ENCODE results near the gene RAET1G.

The RAET1G gene

DNA sequence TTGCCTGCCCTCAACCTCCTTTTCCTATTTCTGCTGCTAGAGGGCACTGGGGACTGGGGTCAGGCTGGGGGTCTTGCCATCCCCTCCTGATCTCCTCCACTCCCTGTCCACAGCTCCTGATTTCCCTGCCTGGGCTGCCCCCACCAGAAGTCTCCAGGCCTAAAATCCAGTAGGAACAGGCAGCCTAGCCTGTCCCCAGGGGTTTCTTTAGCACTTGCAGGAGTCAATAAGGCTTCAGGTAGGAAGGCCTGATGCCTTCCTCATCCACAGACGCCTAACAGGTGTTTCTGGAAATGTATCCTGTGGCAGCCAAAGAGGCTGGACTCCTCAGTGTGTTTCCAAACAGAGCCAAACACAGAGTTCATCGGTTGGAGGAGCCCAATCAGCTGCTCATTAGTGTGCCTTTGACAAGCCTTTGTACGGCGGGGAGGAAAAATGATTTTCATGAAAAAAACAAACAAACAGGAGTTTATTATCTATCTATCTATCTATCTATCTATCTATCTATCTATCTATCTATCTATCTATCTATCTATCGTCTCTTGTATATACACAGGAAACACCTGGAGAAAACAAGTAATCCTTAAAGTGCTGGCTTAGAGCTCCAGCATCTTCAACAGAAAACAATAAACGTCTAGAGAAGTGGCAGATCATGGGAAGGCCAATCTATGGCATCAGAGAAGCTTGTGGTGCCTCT is 21.3 kb downstream of the RAET1G start:
- H3K4me3 ChIP-seq (replicated peaks in 1 of 2; ENCODE audit: low read depth in 2 of 2, low read length in 2 of 2), result no peak overlapping the region
- DNase-seq (ENCODE audit: low read depth in 2 of 2), result no peak
- no peak for TF ChIP-seq CTCF (IDR thresholded peaks at IDR 0.05; ENCODE audit: low read depth, low read length)

DNA sequence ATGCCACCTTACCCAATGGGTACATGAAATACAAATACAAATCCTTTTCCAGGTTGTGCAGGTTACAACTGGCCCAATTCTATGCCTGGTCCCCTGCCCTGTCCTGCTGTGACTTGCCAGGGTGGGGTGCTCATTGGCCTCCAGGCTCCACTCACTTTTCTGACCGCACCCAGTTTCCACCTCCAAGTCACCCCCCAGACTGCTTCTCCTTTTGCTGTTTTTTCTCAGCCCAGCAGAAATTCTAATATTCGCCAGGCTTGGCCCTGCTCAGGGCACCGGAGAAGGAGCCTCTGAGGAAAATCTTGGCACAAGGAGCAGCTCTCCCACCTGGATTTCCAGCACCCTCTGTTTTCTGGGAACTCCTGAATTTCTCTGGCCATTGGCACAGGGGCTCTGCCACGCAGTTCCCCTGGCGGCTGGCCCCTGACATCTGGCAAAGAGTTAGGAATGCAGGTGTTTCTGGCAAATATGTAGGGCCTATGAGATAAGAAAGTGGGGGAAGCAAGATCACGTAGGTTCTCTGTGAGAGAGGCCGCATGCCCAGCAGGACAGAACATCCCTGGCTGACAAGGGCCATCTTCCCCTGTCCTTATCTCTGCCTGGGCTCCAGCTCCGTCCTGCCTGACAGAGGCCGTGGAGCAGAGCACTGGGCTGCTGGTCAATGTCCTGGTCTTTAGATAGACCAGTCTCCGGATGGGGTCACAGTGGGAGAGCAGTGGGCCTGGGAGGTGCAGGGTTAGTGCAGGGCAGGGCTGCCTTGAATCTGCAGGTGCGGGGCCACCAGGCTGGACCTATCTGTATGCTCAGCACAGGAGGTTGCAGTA is 22.1 kb downstream of the RAET1G start:
- DNase-seq (ENCODE audit: low read depth in 2 of 2), result no peak
- no peak for TF ChIP-seq CTCF (IDR thresholded peaks at IDR 0.05; ENCODE audit: low read depth, low read length)
- H3K4me3 ChIP-seq (replicated peaks in 1 of 2; ENCODE audit: low read depth in 2 of 2, low read length in 2 of 2), result no peak overlapping the region

DNA sequence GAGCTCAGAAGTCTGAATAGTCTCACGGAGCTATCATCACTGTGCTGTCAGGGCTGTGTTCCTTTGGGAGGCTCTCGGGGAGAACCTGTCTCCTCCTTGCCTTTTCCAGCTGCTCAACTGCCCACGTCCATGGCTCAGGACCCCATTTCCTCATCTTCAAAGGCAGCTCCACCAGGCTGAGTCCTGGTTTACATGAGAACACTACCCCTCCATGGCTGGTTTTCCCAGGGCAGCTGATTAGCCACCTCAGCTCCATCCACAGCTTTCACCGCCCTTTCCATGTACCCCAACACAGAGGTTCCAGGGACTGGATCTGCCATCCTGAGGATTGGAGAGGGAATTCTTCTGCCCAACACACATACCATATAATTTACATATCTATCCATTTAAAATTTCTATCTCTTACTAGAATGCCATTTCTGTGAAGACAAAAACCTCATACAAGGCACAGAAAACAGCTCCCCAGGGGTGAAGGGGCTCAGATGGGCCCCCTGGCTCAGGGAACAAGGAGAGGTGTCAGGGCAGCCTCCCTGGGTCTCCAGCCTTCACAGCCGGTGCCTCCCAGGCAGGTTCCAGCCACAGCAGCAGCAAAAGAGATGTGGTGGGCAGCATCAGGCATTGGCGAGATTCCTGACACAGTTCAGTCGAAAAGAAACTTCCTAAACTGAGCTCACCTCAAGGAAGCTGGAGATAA is 22.8 kb downstream of the RAET1G start:
- no peak for TF ChIP-seq CTCF (IDR thresholded peaks at IDR 0.05; ENCODE audit: low read depth, low read length)
- no peak for DNase-seq (ENCODE audit: low read depth in 2 of 2)
- no peak overlapping the region for H3K4me3 ChIP-seq (replicated peaks in 1 of 2; ENCODE audit: low read depth in 2 of 2, low read length in 2 of 2)

GRCh38 chr6:149899486-149899885 is 23.4 kb downstream of the RAET1G start:
- TF ChIP-seq CTCF (IDR thresholded peaks at IDR 0.05; ENCODE audit: low read depth, low read length), result no peak
- no peak for DNase-seq (ENCODE audit: low read depth in 2 of 2)
- H3K4me3 ChIP-seq (replicated peaks in 1 of 2; ENCODE audit: low read depth in 2 of 2, low read length in 2 of 2), result no peak overlapping the region

DNA sequence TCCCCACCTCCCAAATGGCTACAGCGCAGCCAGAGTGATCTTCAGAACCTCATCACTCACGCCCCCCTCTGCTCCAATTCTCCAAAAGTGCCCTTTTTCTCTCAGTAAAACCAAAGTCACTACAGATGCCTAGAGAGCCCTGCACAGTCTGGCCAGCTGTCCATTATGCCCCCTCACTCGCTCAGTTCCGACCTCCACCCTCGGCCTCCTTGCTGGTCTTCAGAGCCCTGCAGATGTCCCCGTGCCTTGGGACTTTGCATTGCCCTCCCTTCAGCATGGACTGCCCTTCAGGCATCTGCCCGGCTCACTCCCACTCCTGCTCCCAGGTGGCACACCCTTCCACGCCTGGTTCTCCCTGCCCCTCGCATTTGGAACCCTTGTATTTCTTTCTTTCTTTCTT is 24.0 kb downstream of the RAET1G start:
- DNase-seq (ENCODE audit: low read depth in 2 of 2), result no peak
- H3K4me3 ChIP-seq (replicated peaks in 1 of 2; ENCODE audit: low read depth in 2 of 2, low read length in 2 of 2), result no peak overlapping the region
- no peak for TF ChIP-seq CTCF (IDR thresholded peaks at IDR 0.05; ENCODE audit: low read depth, low read length)

DNA sequence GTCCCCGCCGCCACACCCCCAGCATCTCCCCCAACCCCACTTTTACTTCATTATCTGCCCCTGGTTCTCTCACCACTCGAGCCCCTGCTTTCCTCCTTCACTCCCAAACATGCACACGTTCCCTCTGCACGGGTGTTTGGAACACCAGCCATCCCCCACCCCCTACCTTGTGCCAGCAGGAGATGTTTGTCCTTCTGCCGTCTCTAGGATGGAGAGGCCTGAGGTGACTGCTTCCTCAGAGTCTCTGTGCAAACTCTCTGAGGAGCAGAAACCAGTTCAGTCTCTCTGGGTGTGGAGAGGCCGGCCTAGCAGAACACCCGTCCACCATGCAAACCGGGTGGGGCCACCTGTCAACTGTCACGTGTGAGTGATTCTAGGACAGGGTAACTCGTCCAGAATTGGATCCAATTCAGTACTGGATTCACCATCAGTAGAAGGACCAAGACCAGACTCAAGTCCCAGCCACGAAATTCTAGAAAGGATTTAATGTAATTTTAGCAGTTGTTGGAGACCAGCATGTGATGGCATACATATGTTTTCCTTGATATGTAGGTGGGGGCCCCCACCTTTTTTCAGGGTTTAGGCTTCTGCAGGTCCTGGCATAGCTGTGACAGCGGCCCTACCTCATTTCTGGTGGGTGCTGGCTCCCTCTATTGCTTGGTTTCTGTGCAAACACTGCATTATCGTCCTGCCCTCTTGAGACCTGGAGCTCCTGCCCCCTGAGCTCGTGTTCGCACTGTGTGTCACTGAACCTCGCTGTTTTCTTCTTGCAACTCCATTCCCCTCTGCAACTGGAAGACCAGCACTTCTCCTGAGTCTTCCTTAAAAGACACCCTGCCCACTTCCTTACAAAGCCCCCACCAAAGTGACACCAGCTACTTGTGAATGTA is 24.8 kb downstream of the RAET1G start, which contains the start of gene RAET1E:
TSS of gene RAET1E (minus strand) at position 259 of the 890 bp plus-strand sequence. CDS start 7,212 bp downstream, outside the sequence.
- no peak for DNase-seq (ENCODE audit: low read depth in 2 of 2)
- peak within 1 kb of the TSS; percentile 22 to 29 for H3K4me3 ChIP-seq (replicated peaks in 1 of 2; ENCODE audit: low read depth in 2 of 2, low read length in 2 of 2)
- TF ChIP-seq CTCF (IDR thresholded peaks at IDR 0.05; ENCODE audit: low read depth, low read length), result no peak

All from cardiac fibroblast (primary cell).